ENCODE data around the gene TTLL4.

The TTLL4 gene

GRCh38 chr2:218716070-218716469 is 5.4 kb downstream of the TTLL4 start:
- peak in 1 of 58 donors; percentile 49 for DNase-seq

DNA sequence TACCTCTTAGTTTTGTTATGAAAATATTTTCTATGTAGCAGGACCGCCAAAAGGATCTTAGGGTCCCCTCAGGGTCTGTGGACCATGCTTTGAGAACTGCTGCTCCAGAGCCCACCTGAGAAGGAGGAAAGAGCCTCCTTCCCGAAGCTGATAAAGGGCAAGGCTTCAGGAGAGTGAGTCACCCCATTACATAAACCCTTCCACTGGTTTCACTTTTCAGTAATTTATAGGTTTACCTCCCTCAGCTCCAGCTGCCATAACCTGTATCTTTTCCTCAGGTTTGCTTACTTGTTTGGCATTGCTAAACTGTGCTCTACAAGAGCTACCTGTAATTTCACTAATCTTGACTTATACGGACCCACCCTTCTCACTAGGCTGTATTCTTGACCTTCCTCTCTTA is 6.6 kb downstream of the TTLL4 start:
- no peak for DNase-seq

- no peak for DNase-seq
Observed at GRCh38 chr2:218718058-218718457, 7.4 kb downstream of the TTLL4 start.

DNA sequence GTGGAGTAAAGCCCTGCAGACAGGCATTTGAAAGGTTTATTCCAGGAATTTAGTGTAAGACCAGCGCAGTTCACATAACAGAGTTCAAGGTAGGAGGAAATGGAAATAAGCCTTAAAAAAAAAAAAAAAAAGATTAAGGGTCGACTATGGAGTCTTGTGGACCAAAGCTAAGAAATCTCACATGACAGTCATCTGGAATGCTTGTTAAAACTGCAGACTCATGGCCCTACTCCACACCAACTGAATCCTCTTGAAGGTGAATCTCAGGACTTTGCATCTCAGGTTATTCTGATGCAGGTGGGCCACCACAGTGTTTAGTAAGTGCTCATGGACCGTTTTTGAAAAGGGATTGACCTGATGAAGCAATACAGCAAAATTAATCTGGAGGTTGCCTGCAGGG is 8.8 kb downstream of the TTLL4 start:
- no peak for DNase-seq

DNA sequence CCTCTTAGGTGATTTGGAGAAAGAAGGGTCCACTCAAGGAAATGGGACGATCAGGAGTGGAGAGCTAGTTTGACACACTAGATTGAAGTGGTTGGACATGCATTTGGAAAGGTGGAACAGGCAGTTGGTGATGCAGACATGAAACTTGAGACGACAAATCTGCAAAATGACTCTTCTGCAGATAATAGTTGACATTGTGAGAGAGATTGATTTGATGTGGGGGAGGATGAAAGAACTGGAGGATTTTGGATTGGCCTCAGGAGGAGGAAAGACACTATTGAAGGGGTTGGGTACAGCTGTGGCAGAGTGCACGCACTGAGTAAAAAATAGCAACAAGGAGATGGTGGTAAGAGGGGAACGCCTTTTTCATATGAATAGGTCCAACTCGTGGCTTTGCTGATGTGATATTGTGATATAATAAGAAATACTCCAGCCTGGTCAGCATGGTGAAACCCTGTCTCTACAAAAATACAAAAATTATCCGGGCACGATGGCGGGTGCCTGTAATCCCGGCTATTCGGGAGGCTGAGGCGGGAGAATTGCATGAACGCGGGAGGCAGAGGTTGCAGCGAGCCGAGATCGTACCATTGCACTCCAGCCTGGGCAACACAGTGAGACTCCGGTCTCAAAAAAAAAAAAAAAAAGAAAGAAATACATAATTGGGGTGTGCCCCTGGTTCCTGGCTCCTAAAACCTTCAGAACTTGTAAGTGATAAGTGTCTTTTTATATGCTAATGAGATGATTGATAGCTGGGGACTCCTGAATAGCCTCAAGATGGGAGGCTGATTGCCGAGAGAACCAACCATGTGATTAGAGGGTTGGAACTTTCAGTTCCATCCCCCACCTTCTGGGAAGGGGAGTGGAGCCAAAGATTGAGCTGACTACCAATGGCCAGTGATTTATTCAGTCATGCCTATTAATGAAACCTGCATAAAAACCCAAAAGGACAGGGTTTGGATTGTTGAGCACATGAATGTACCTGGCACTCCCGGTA is 9.7 kb downstream of the TTLL4 start:
- DNase-seq = no peak

DNA sequence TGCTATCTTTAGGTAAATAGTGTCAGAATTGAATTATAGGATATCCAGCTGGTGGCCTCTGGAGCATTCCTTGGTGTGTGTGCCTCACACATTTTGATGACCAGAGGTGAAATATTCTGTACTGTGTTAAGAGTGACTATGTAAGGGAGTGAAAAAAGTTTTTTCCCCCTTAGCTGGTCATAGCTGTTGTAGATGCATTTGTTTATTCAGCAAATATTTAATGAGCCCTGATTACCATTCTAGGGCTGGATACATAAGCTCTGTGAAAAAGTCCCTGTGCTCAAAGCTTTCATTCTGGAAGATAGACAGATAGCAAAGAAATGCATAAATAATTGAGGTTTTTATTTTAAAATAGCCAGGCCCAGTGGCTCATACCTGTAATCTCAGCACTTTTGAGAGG is 10.9 kb downstream of the TTLL4 start:
- DNase-seq = no peak

DNA sequence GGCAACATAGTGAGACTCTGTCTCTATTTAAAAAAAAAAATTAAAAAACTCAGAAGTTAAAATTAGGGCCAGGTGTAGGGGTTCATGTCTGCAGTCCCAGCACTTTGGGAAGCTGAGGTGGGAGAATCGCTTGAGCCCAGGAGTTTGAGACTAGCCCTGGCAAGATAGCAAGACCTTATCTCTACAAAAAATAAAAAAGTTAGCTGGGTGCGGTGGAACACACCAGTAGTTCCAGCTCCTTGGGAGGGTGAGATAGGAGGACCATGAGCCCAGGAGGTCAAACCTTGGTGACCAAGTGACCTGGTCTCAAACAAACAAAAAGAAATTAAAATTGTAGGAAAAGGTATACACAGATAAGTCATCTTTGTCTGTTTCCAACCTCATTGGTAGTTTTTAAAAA is 11.3 kb downstream of the TTLL4 start:
- DNase-seq = no peak

DNA sequence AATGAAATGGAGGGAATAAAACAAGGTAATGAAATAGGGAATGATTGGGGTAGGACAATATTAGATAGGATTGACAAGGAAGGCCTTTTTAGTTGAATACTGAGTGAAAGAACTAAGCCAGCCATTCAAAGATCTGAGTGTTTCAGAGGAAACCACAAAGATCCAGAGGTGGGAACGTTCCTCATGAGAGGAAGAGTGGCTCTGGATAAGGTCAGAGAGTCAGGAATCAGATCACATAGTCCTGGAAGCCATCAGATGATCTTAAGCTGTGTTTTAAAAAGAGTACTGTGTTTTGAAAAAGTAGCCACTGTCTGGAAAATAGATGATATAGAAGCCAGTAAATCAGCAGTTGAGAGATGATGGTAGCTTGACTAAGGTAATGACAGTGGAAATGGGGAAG is 11.8 kb downstream of the TTLL4 start:
- DNase-seq = no peak

DNA sequence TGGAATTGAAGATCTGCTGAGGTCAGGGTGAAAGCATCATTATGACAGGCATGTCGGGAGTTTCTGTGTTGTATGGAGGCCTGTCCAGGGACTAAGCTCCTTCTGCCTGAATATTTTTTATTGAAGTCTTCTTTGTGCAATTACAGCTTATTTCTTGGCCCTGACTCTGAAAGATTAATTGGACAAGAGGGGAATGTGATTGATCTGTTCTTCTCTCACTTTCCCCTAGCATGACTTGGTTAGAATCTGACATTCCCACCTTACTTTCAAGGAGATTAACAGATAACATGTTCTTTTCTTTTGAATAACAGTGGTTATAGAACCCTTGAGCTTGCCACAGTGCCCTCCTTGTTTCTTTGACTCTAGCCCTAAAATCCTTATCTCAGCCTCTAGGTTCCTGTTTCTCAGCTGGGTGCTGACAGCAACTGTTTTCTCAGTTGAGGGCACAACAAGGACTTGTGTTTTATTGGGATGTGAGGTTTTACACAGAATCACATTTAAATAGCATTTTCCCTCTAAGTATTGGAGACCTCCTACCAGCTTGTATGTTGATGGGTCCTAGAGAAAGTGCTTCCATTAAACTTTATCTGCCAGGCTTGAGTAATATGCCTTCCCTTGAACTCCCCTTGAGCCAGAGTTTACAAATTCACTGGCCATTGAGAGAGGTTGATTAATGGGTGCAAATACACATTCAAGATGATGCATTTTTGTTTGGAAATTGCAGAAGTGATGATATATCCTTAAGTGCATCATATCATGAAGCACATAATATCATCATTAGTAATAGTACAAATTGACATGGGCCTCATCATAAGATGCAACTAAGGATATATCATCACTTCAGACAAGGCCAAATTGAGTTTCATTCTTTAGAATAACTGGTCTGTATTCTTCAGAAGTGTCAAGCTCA is 12.5 kb downstream of the TTLL4 start:
- no peak for DNase-seq

DNA sequence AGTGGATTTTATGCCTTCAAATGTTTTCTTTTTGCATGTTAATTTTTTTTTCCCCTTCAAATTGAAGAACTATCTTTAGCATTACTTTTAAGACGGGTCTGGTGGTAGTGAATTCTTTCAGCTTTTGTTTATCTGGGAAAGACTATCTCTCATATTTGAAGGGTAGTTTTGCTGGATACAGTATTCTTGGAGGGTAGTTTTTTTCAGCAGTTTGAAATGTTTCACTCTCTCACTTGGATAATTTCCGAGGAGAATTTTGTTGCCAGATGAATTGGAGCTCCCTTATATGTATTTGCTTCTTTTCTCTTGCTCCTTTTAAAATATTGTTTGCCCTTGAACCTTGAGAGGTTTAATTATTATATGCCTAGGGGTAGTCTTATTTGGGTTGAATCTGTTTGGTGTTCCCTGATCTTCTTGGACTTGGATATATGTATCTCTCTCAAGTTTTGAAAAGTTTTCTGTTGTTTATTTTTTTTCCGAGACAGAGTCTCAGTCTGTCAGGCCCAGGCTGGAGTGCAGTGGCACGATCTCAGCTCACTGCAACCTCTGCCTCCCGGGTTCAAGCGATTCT is 15.5 kb downstream of the TTLL4 start:
- DNase-seq = no peak

DNA sequence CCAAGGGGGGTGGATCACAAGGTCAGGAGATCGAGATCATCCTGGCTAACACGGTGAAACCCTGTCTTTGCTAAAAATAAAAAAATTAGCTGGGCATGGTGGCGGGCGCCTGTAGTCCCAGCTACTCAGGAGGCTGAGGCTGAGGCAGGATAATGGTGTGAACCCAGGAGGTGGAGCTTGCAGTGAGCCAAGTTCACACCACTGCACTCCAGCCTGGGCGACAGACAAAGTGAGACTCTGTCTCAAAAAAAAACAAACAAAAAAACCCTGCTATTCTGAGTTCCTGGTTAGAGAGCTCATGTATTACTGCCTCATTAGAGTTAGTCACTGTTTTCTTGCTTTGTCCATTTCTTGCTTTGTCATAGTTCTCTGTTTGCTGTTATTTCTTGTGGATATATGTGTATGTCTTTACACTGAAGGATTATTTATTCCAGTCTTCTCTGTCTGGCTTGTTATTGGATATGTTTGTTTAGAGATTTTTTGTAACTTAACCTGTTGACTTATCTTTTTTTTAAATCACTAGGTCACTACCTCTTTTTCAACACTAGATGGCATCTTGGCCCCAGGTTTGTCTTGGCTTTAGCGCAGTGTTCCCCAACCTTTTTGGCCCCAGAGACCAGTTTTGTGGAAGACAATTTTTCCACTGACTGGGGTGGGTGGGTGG is 17.0 kb downstream of the TTLL4 start:
- DNase-seq = no peak

- no peak for DNase-seq
Observed at GRCh38 chr2:218729640-218730039, 19.0 kb downstream of the TTLL4 start.

GRCh38 chr2:218732052-218732760 is 21.6 kb downstream of the TTLL4 start:
- no peak for DNase-seq

DNA sequence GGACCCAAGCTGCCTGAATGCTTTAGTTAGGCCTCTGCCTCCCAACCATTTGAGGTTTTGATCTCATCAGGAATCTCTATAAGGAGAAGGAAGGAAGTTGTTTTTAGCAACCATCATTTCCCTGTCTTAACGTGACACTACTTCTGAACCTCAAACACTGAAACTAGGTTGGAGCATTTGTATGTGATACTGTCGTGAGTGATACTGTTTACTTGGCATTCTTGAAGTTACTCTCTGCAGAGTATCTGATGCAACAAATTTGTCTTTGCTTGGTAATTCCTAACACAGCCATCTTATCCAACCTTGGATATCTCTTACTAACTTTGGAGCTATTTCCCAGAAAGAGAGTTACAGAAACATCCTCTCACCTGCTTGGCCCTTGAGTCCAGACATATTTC is 22.1 kb downstream of the TTLL4 start:
- DNase-seq = no peak

DNA sequence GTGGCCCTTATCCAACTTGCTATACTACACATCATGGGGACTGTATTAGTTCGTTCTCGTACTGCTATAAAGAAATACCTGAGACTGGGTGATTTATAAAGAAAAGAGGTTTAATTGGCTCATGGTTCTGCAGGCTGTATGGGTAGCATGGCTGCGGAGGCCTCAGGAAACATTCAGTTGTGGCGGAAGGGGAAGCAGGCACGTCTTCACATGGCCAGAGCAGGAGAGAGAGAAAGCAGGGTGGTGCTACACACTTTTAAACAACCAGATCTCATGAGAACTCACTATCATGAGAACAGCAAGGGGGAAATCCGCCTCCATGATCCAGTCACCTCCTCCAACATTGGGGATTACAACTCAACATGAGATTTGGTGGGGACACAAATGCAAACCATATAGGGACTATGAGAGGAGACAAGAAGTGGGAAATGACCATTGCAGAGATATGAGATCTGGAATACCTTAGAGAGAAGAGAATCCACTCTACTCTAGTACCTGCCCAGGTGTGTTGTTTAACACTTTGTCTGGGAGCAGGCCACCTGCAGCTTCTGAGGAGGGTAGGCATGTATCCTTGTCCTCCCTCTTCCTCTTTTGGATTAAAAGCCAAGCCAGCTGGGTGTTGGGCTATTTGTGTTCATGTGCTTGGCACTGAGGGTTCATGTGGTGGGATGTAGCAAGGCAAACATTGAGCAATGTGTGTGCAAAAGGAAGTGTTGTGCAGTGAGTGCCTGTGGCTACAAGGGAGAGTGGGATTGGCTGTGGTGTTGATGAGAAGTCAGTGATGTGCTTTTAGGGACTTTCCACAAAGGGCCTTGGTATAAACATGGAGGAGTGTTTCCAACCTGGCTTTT is 22.8 kb downstream of the TTLL4 start:
- peak in 15 of 58 donors; percentile 7 to 46 (median 22) for DNase-seq

DNA sequence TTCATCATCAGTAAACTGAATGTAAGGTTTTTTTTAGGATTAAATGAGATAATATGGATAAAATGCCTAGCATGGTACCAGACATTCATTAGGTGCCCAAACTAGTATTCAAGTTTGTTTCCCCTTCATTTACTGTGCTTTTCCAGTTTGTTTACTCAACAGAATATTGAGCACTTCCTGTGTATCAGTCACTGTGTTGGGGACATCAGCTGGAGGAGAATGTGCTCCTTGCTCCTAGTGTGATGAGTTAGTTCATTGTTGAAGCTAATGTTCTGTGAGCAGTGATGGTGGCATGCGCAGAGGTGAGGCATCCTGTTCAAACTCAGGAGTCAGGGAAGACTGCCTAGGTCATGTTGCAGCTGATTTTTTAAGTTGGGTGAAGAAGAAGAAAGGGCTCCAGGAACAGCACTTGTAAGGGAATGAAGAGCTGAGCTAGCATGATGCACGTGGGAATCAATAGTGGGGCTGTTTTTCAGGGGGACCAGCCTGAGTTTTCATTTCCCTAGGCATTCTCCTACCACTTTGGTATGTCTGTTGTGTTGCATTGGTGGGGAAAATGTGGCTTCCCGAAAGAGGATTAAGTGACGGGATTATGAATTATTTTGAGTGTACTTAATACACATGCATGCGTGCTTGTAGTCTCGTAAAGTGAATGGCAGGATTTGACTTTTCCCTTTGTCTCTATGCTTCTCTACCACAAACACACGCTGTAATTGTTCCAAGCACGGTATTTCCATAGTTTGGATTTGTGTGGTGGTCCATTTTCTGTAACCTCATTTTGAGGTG is 23.7 kb downstream of the TTLL4 start:
- no peak for DNase-seq

- no peak for DNase-seq
Observed at GRCh38 chr2:218736531-218736930, 25.9 kb downstream of the TTLL4 start.

DNA sequence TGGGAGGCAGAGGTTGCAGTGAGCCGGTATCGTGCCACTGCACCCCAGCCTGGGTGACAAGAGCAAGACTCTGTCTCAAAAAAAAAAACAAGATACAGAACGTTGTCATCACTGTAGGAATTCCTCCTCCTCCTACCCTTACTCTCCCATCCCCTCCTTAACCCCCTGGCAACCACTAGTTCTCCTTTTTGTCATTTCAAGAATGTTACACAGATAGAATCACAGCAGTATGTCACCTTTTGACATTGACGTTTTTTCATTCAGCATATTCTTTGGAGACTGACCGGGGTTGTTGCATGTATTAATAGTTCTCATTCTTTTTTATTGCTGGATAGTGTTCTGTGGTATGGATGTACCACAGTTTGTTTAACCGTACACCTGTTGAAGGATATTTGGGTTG is 32.4 kb downstream of the TTLL4 start:
- no peak for DNase-seq

DNA sequence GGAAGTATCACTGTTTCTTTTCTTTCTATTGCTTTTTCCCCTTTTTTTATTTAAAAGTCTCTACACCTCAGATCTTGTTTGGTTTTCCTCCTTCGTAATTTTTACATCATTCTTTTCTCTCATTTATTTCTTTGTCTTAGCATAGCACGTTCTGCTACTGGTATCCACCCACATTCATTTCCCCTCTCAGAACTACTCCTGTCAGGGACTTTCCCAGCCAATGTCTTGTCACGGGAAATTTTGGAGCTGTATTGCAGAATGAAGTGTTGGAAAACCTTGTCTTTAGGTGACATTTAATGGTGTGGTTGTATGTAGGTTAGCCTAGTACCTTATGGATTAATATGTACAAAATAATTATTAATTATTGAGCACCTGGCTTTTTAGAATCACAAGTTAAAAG is 34.0 kb downstream of the TTLL4 start:
- DNase-seq = no peak

All from anterior cingulate cortex (tissue), 58 donors.